ENCODE results near the gene SNX20.

Gene SNX20

GRCh38 chr16:50680556-50680893 lies 587 bp downstream of the SNX20 start:
- in situ Hi-C loops (cut with HindIII; ENCODE audit: low sequenced_read_pairs) = no loop called here
- no peak for DNase-seq (ENCODE audit: low read depth)
- no peak overlapping the region for H3K4me3 ChIP-seq (ENCODE audit: low read depth, low read length)
- TF ChIP-seq CTCF (IDR thresholded peaks at IDR 0.05; ENCODE audit: low read depth, low read length, missing control alignments) = no peak

- DNase-seq (ENCODE audit: low read depth) = no peak
- TF ChIP-seq CTCF (IDR thresholded peaks at IDR 0.05; ENCODE audit: low read depth, low read length, missing control alignments) = no peak
- no peak overlapping the region for H3K4me3 ChIP-seq (ENCODE audit: low read depth, low read length)
- in situ Hi-C loops (cut with HindIII; ENCODE audit: low sequenced_read_pairs) = no loop called here
Observed at GRCh38 chr16:50679676-50680555, 1.2 kb downstream of the SNX20 start.

GRCh38 chr16:50679266-50679665 lies 1.8 kb downstream of the SNX20 start:
- no peak for TF ChIP-seq CTCF (IDR thresholded peaks at IDR 0.05; ENCODE audit: low read depth, low read length, missing control alignments)
- H3K4me3 ChIP-seq (ENCODE audit: low read depth, low read length) = no peak overlapping the region
- in situ Hi-C loops (cut with HindIII; ENCODE audit: low sequenced_read_pairs) = no loop called here
- no peak for DNase-seq (ENCODE audit: low read depth)

- in situ Hi-C loops (cut with HindIII; ENCODE audit: low sequenced_read_pairs) = no loop called here
- DNase-seq (ENCODE audit: low read depth) = no peak
- H3K4me3 ChIP-seq (ENCODE audit: low read depth, low read length) = no peak overlapping the region
- no peak for TF ChIP-seq CTCF (IDR thresholded peaks at IDR 0.05; ENCODE audit: low read depth, low read length, missing control alignments)
Observed at GRCh38 chr16:50678531-50678930, 2.6 kb downstream of the SNX20 start.

- no peak overlapping the region for H3K4me3 ChIP-seq (ENCODE audit: low read depth, low read length)
- TF ChIP-seq CTCF (IDR thresholded peaks at IDR 0.05; ENCODE audit: low read depth, low read length, missing control alignments) = peak; percentile 13
- in situ Hi-C loops (cut with HindIII; ENCODE audit: low sequenced_read_pairs) = no loop called here
- DNase-seq (ENCODE audit: low read depth) = no peak
Observed at GRCh38 chr16:50677351-50677750, 3.8 kb downstream of the SNX20 start.

- no peak for DNase-seq (ENCODE audit: low read depth)
- no peak overlapping the region for H3K4me3 ChIP-seq (ENCODE audit: low read depth, low read length)
- no peak for TF ChIP-seq CTCF (IDR thresholded peaks at IDR 0.05; ENCODE audit: low read depth, low read length, missing control alignments)
- in situ Hi-C loops (cut with HindIII; ENCODE audit: low sequenced_read_pairs) = no loop called here
Observed at GRCh38 chr16:50676684-50677225, 4.4 kb downstream of the SNX20 start.

Measured in astrocyte of the cerebellum (primary cell).